ENCODE measurements around the gene PLXND1.
"Not testable (repeated sequence)": the region's sequence is repeated elsewhere in the genome, so short reads cannot be mapped to it uniquely, and the experiment has no call there.

Gene PLXND1

GRCh38 chr3:129527262-129527661 lies 79.2 kb downstream of the PLXND1 start:
- DNase-seq (ENCODE audit: low read depth) = no peak

GRCh38 chr3:129526121-129526900 lies 80.2 kb downstream of the PLXND1 start:
- DNase-seq (ENCODE audit: low read depth) = no peak

GRCh38 chr3:129525341-129525968 lies 81.0 kb downstream of the PLXND1 start:
- DNase-seq (ENCODE audit: low read depth) = no peak

- DNase-seq (ENCODE audit: low read depth) = no peak
These were observed 82.4 kb downstream of the PLXND1 start for GRCh38 chr3:129524081-129524480.

GRCh38 chr3:129522953-129523352 lies 83.5 kb downstream of the PLXND1 start:
- no peak for DNase-seq (ENCODE audit: low read depth)

- no peak for DNase-seq (ENCODE audit: low read depth)
These were observed 84.9 kb downstream of the PLXND1 start for GRCh38 chr3:129521611-129522010.

- DNase-seq (ENCODE audit: low read depth) = no peak
These were observed 85.5 kb downstream of the PLXND1 start for GRCh38 chr3:129520960-129521359.

GRCh38 chr3:129519896-129520715 lies 86.4 kb downstream of the PLXND1 start:
- DNase-seq (ENCODE audit: low read depth) = no peak

- no peak for DNase-seq (ENCODE audit: low read depth)
These were observed 87.0 kb downstream of the PLXND1 start for GRCh38 chr3:129519449-129519848.

- DNase-seq (ENCODE audit: low read depth) = no peak
These were observed 87.9 kb downstream of the PLXND1 start for GRCh38 chr3:129518581-129518980.

- no peak for DNase-seq (ENCODE audit: low read depth)
These were observed 88.4 kb downstream of the PLXND1 start for GRCh38 chr3:129518038-129518561.

- no peak for DNase-seq (ENCODE audit: low read depth)
These were observed 89.0 kb downstream of the PLXND1 start for GRCh38 chr3:129517516-129517915.

- not testable (repeated sequence) for DNase-seq (ENCODE audit: low read depth)
These were observed 90.5 kb downstream of the PLXND1 start for GRCh38 chr3:129515821-129516432.

GRCh38 chr3:129515108-129515820 lies 91.2 kb downstream of the PLXND1 start:
- not testable (repeated sequence) for DNase-seq (ENCODE audit: low read depth)

GRCh38 chr3:129514563-129514962 lies 91.9 kb downstream of the PLXND1 start:
- DNase-seq (ENCODE audit: low read depth) = no peak

GRCh38 chr3:129514110-129514509 lies 92.4 kb downstream of the PLXND1 start:
- DNase-seq (ENCODE audit: low read depth) = no peak

GRCh38 chr3:129513705-129514104 lies 92.8 kb downstream of the PLXND1 start:
- no peak for DNase-seq (ENCODE audit: low read depth)

GRCh38 chr3:129512595-129512994 lies 93.9 kb downstream of the PLXND1 start:
- no peak for DNase-seq (ENCODE audit: low read depth)

GRCh38 chr3:129507181-129507831 lies 99.2 kb downstream of the PLXND1 start:
- DNase-seq (ENCODE audit: low read depth) = no peak

GRCh38 chr3:129506231-129506742 lies 100.2 kb downstream of the PLXND1 start:
- no peak for DNase-seq (ENCODE audit: low read depth)

GRCh38 chr3:129505341-129505740 lies 101.1 kb downstream of the PLXND1 start:
- DNase-seq (ENCODE audit: low read depth) = no peak

Measured in CMK (cell line).